IMR-90 (cell line): ENCODE results near the gene SUPT3H. TPM values are rescaled to one million over a fixed set of nuclear protein-coding genes. Genes with fewer than 3 reads are reported as not detected.

Experiments
- ATAC-seq: fragments of 200-7000 bp; cut with Tn5 transposase; 2 replicates; pipeline ENCODE4 v1.9.1; 2020; ENCODE audit warnings: low read depth, mild to moderate bottlenecking, moderate library complexity
- BruUV-seq: library from RNA; stranded (reverse); fragments of 400-500 nt; replicated peaks from 2 replicates; lab custom pipeline; 2021; lab: Mats Ljungman, UMichigan
- CTCF ChIA-PET: fragments of 300-600 bp; formaldehyde crosslinking; extraction: SDS; loops from one replicate; lab custom pipeline; 2021; ENCODE audit warnings: antibody characterized with exemption; lab: Yijun Ruan, JAX
- POLR2A ChIA-PET: fragments of 300-600 bp; sonication (Branson Sonifier 250); formaldehyde crosslinking; loops from one replicate; lab custom pipeline; 2022; ENCODE audit warnings: antibody characterized with exemption; ENCODE audit not compliant: unreplicated experiment; lab: Charles Lee
- DNase-seq: peaks from one replicate; pipeline ENCODE4 v3.0.0; 2013
- H2AFZ ChIP-seq: replicated peaks from 2 replicates; pipeline ENCODE3; 2013; ENCODE audit warnings: low read length, mild to moderate bottlenecking; ENCODE audit not compliant: poor library complexity
- H2AK5ac ChIP-seq: 2 replicates; pipeline ENCODE4 v1.6.1; 2013; ENCODE audit warnings: low read depth, low read length, inconsistent platforms
- H2AK9ac ChIP-seq: replicated peaks from 2 replicates; pipeline ENCODE3; 2013; ENCODE audit warnings: mild to moderate bottlenecking, low read depth, low read length, moderate library complexity; ENCODE audit not compliant: poor library complexity
- H2BK120ac ChIP-seq: 2 replicates; pipeline ENCODE4 v1.6.1; 2013; ENCODE audit warnings: low read depth, low read length, inconsistent platforms
- H2BK15ac ChIP-seq: 3 replicates; pipeline ENCODE4 v1.6.1; 2013; ENCODE audit warnings: low read depth, low read length, inconsistent platforms
- H2BK20ac ChIP-seq: 2 replicates; pipeline ENCODE4 v1.6.1; 2013; ENCODE audit warnings: low read depth, mild to moderate bottlenecking, inconsistent platforms, low read length, moderate library complexity
- H2BK5ac ChIP-seq: 2 replicates; pipeline ENCODE4 v1.6.1; 2013; ENCODE audit warnings: mild to moderate bottlenecking, low read depth, low read length, inconsistent platforms; ENCODE audit not compliant: poor library complexity, severe bottlenecking
- H3K14ac ChIP-seq: replicated peaks from 2 replicates; pipeline ENCODE4 v1.6.1; 2013; ENCODE audit warnings: low read depth, low read length, inconsistent platforms
- H3K18ac ChIP-seq: 2 replicates; pipeline ENCODE4 v1.6.1; 2013; ENCODE audit warnings: low read depth, low read length, control low read depth
- H3K23ac ChIP-seq: 2 replicates; pipeline ENCODE4 v1.6.1; 2013; ENCODE audit warnings: low read depth, low read length, inconsistent platforms
- H3K27ac ChIP-seq: 2 replicates; pipeline ENCODE4 v1.5.1; 2013; ENCODE audit warnings: mild to moderate bottlenecking, control low read depth, low read length; ENCODE audit not compliant: insufficient read depth
- H3K27me3 ChIP-seq: 2 replicates; pipeline ENCODE4 v1.6.1; 2013; ENCODE audit warnings: low read length; ENCODE audit not compliant: control insufficient read depth, insufficient read depth
- H3K36me3 ChIP-seq: 2 replicates; pipeline ENCODE4 v1.6.1; 2013; ENCODE audit warnings: low read length, mixed read lengths; ENCODE audit not compliant: control insufficient read depth, insufficient read depth
- H3K4ac ChIP-seq: 2 replicates; pipeline ENCODE4 v1.6.1; 2013; ENCODE audit warnings: low read depth, low read length, inconsistent platforms
- H3K4me1 ChIP-seq: 2 replicates; pipeline ENCODE4 v1.6.1; 2013; ENCODE audit warnings: low read length, mixed read lengths; ENCODE audit not compliant: control insufficient read depth, insufficient read depth
- H3K4me2 ChIP-seq: 2 replicates; pipeline ENCODE4 v1.6.1; 2013; ENCODE audit warnings: low read depth, mild to moderate bottlenecking, control low read depth, low read length, moderate library complexity
- H3K4me3 ChIP-seq: 2 replicates; pipeline ENCODE4 v1.5.1; 2013; ENCODE audit warnings: low read depth, mild to moderate bottlenecking, control low read depth, low read length, moderate library complexity; ENCODE audit not compliant: insufficient read depth
- H3K56ac ChIP-seq: 2 replicates; pipeline ENCODE4 v1.6.1; 2013; ENCODE audit warnings: low read length, inconsistent platforms; ENCODE audit not compliant: insufficient read depth; ENCODE audit errors: extremely low read depth
- H3K79me1 ChIP-seq, 2 experiments: 2 replicates each; pipeline ENCODE4 v1.6.1; 2013; ENCODE audit warnings: low read length in 2 of 2, inconsistent platforms in 1 of 2, low read depth in 1 of 2
- H3K9ac ChIP-seq: 2 replicates; pipeline ENCODE4 v1.6.1; 2013; ENCODE audit warnings: low read depth, low read length, control low read depth
- H3K9me1 ChIP-seq: 2 replicates; pipeline ENCODE4 v1.6.1; 2013; ENCODE audit warnings: low read length, inconsistent platforms; ENCODE audit not compliant: insufficient read depth
- H3K9me3 ChIP-seq: 2 replicates; pipeline ENCODE4 v1.6.1; 2013; ENCODE audit warnings: low read length; ENCODE audit not compliant: control insufficient read depth, insufficient read depth
- H4K20me1 ChIP-seq: 2 replicates; pipeline ENCODE4 v1.6.1; 2013; ENCODE audit warnings: low read length, inconsistent platforms; ENCODE audit not compliant: insufficient read depth
- H4K5ac ChIP-seq: 2 replicates; pipeline ENCODE4 v1.6.1; 2013; ENCODE audit warnings: mild to moderate bottlenecking, low read depth, low read length, control low read depth
- H4K8ac ChIP-seq, 2 experiments: 2 replicates each; pipeline ENCODE4 v1.6.1; 2013; ENCODE audit warnings: low read depth in 2 of 2, low read length in 2 of 2, control low read depth in 1 of 2, inconsistent platforms in 1 of 2
- H4K91ac ChIP-seq: 2 replicates; pipeline ENCODE4 v1.6.1; 2013; ENCODE audit warnings: low read depth, low read length, inconsistent platforms; ENCODE audit not compliant: insufficient read depth
- BHLHE40 ChIP-seq: fragments of 150-350 bp; IDR thresholded peaks from 2 replicates; pipeline ENCODE4 v1.6.1; 2016; ENCODE audit warnings: mild to moderate bottlenecking, low read depth, low read length
- CEBPB ChIP-seq: IDR thresholded peaks from 2 replicates; pipeline ENCODE4 v1.6.1; 2012; ENCODE audit warnings: low read depth, low read length, improper control_type of control experiment
- CHD1 ChIP-seq: IDR thresholded peaks from 2 replicates; pipeline ENCODE4 v1.6.1; 2012; ENCODE audit warnings: low read depth, low read length, improper control_type of control experiment
- FOS ChIP-seq: fragments of 150-350 bp; IDR thresholded peaks from 2 replicates; pipeline ENCODE4 v1.6.1; 2016; ENCODE audit warnings: low read depth, low read length
- MAFK ChIP-seq: IDR thresholded peaks from 2 replicates; pipeline ENCODE4 v1.6.1; 2012; ENCODE audit warnings: low read depth, low read length, improper control_type of control experiment
- MAZ ChIP-seq: IDR thresholded peaks from 2 replicates; pipeline ENCODE4 v1.6.1; 2012; ENCODE audit warnings: low read depth, mild to moderate bottlenecking, low read length, improper control_type of control experiment, moderate library complexity, borderline replicate concordance
- MXI1 ChIP-seq: IDR thresholded peaks from 2 replicates; pipeline ENCODE4 v1.6.1; 2012; ENCODE audit warnings: low read depth, mild to moderate bottlenecking, low read length, moderate library complexity, borderline replicate concordance
- NFE2L2 ChIP-seq: fragments of 150-350 bp; IDR thresholded peaks from 2 replicates; pipeline ENCODE4 v1.6.1; 2016; ENCODE audit warnings: low read depth, mild to moderate bottlenecking, low read length
- POLR2A ChIP-seq: IDR thresholded peaks from 2 replicates; pipeline ENCODE4 v1.6.1; 2012; ENCODE audit warnings: mild to moderate bottlenecking, low read depth, low read length
- RAD21 ChIP-seq: IDR thresholded peaks from 2 replicates; pipeline ENCODE4 v1.6.1; 2012; ENCODE audit warnings: low read length, improper control_type of control experiment
- RCOR1 ChIP-seq: IDR thresholded peaks from 2 replicates; pipeline ENCODE4 v1.6.1; 2012; ENCODE audit warnings: mild to moderate bottlenecking, low read length, improper control_type of control experiment; ENCODE audit not compliant: insufficient replicate concordance
- RFX5 ChIP-seq: IDR thresholded peaks from 2 replicates; pipeline ENCODE4 v1.8.0; 2012; ENCODE audit warnings: low read depth, mild to moderate bottlenecking, low read length, moderate library complexity
- SMC3 ChIP-seq: fragments of 150-350 bp; IDR thresholded peaks from 2 replicates; pipeline ENCODE4 v1.6.1; 2016; ENCODE audit warnings: low read depth, mild to moderate bottlenecking, antibody characterized with exemption, low read length, moderate library complexity
- WGBS, 2 experiments: methylation state at CpG; one replicate each; pipeline versions ENCODE4 v1.1.5 to v1.1.7; 2013; ENCODE audit warnings: missing lambda C conversion rate in 2 of 2; ENCODE audit not compliant: insufficient read length in 1 of 2; ENCODE audit errors: extremely low coverage in 2 of 2; 5-methylcytosine and 5-hydroxymethylcytosine counted together
- dilution Hi-C: fragments of 300-500 bp; cut with HindIII; formaldehyde crosslinking; loops from one replicate; pipeline ENCODE4 v1.14.3; 2018; ENCODE audit warnings: low sequenced_read_pairs; ENCODE audit not compliant: unreplicated experiment
- in situ Hi-C: fragments of 300-500 bp; cut with MboI; formaldehyde crosslinking; loops from 3 replicates; pipeline ENCODE4 v1.14.3; 2019; ENCODE audit warnings: low sequenced_read_pairs, inconsistent platforms, mixed read lengths
- intact Hi-C: fragments of 100-400 bp; cut with micrococcal nuclease; formaldehyde crosslinking; loops from 2 replicates; pipeline ENCODE4 v1.10.0; 2022
- polyA plus RNA-seq, 3 experiments: library from polyadenylated mRNA; depleted of rRNA; stranded (reverse); fragments of >200 nt; gene quantifications; 2 replicates each; pipeline ENCODE4 v1.2.3, GENCODE V29; 2012; ENCODE audit warnings: low replicate concordance in 1 of 3
- total RNA-seq: library from RNA; depleted of rRNA; stranded (reverse); fragments of >200 nt; gene quantifications from 2 replicates; pipeline ENCODE4 v1.2.3, GENCODE V29; 2012
- TF ChIP-seq, protein P1 (sequence below): fragments of 150-350 bp; IDR thresholded peaks from 2 replicates; pipeline ENCODE4 v1.6.1; 2017; ENCODE audit warnings: mild to moderate bottlenecking, antibody characterized with exemption, low read length, low read depth
- TF ChIP-seq, protein P2 (sequence below): fragments of 150-350 bp; IDR thresholded peaks from 2 replicates; pipeline ENCODE4 v1.6.1; 2016; ENCODE audit warnings: low read depth, mild to moderate bottlenecking, low read length, moderate library complexity, borderline replicate concordance
- TF ChIP-seq, protein P3 (sequence below): conservative IDR thresholded peaks from 2 replicates; pipeline ENCODE4 v1.5.1; 2012; ENCODE audit warnings: mild to moderate bottlenecking, low read depth, low read length, improper control_type of control experiment

SUPT3H gene
- total and polyA plus RNA-seq, 2 of the 4 experiments (the other 2 are of a cell fraction), result 4.5 to 5.0 TPM

DNA sequence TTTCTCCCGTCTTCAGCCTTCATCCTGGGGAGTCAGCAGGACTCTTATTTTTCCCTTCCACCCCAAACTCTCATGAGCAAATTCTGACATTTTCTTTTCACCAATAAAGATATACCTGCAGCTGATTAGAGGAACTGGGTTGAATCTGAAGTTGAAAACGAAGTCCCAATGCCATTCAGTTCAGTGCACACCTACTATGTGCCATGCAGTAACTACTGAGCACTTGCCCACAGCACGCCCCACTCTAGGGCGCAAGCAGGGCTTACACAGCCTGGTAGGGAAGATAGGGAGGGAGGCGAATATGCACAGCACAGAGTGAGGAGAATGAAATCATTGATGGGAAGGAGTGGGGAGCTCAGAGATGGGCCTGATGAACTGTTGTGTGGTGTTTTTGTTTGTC, 588.7 kb downstream of the SUPT3H start:
- Histone ChIP-seq H2AK9ac (no peak overlapping the region), H3K14ac (no peak overlapping the region), H2BK5ac (no peak overlapping the region), H2BK20ac (no peak overlapping the region), H3K56ac (no peak overlapping the region), H2BK120ac (no peak overlapping the region), H2BK15ac (no peak overlapping the region), H4K91ac (no peak overlapping the region), H4K20me1 (no peaks in the 10 kb centered on the region), H4K5ac (no peak overlapping the region), H3K23ac (no peak overlapping the region), H3K4me1 (peaks cover 4% of the 10 kb centered on the region; the same call in 1 of the 2 replicates), H3K27ac (no peak overlapping the region), H2AFZ (no peak overlapping the region), H3K9me3 (peaks cover 5% of the 10 kb centered on the region), H3K4me2 (peak overlapping the region; percentile 19; the same call in 1 of the 2 replicates), H4K8ac (no peak overlapping the region), H3K36me3 (no peaks in the 10 kb centered on the region), H2AK5ac (no peak overlapping the region), H3K79me1 (no peaks in the 10 kb centered on the region), H3K27me3 (peaks cover 35% of the 10 kb centered on the region), H3K9me1 (0 out of 2 replicates have a peak, but pooled peaks cover 3% of the 10 kb centered on the region), H3K18ac (no peak overlapping the region), H3K9ac (no peak overlapping the region), H3K4ac (no peak overlapping the region), H3K4me3 (no peak overlapping the region)
- TF ChIP-seq BHLHE40 (no peak), MAFK (no peak), CHD1 (no peak), MAZ (no peak), CEBPB (no peak), POLR2A (no peak), RAD21 (no peak), SMC3 (no peak), NFE2L2 (no peak), RCOR1 (no peak), FOS (no peak), MXI1 (no peak), RFX5 (no peak)
- TF ChIP-seq, protein P1, sequence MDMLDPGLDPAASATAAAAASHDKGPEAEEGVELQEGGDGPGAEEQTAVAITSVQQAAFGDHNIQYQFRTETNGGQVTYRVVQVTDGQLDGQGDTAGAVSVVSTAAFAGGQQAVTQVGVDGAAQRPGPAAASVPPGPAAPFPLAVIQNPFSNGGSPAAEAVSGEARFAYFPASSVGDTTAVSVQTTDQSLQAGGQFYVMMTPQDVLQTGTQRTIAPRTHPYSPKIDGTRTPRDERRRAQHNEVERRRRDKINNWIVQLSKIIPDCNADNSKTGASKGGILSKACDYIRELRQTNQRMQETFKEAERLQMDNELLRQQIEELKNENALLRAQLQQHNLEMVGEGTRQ, result no peak
- TF ChIP-seq, protein P2, sequence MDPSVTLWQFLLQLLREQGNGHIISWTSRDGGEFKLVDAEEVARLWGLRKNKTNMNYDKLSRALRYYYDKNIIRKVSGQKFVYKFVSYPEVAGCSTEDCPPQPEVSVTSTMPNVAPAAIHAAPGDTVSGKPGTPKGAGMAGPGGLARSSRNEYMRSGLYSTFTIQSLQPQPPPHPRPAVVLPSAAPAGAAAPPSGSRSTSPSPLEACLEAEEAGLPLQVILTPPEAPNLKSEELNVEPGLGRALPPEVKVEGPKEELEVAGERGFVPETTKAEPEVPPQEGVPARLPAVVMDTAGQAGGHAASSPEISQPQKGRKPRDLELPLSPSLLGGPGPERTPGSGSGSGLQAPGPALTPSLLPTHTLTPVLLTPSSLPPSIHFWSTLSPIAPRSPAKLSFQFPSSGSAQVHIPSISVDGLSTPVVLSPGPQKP, result no peak
- TF ChIP-seq, protein P3, sequence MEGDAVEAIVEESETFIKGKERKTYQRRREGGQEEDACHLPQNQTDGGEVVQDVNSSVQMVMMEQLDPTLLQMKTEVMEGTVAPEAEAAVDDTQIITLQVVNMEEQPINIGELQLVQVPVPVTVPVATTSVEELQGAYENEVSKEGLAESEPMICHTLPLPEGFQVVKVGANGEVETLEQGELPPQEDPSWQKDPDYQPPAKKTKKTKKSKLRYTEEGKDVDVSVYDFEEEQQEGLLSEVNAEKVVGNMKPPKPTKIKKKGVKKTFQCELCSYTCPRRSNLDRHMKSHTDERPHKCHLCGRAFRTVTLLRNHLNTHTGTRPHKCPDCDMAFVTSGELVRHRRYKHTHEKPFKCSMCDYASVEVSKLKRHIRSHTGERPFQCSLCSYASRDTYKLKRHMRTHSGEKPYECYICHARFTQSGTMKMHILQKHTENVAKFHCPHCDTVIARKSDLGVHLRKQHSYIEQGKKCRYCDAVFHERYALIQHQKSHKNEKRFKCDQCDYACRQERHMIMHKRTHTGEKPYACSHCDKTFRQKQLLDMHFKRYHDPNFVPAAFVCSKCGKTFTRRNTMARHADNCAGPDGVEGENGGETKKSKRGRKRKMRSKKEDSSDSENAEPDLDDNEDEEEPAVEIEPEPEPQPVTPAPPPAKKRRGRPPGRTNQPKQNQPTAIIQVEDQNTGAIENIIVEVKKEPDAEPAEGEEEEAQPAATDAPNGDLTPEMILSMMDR, result no peak
- no TSS peak for BruUV-seq
- intact Hi-C loops, result no loop called here
- no CpG with 5 or more reads among the region's 5 CpGs for WGBS, 2 experiments
- ATAC-seq (peak; percentile 46; the same call in 1 of the 2 replicates), DNase-seq (no peak)
- POLR2A ChIA-PET, result no interaction called here
- CTCF ChIA-PET, result no interaction called here
- in situ Hi-C loops, result no loop called here
- dilution Hi-C loops, result no loop called here
